Measurements from ENCODE around the gene PIGBOS1.

DNA sequence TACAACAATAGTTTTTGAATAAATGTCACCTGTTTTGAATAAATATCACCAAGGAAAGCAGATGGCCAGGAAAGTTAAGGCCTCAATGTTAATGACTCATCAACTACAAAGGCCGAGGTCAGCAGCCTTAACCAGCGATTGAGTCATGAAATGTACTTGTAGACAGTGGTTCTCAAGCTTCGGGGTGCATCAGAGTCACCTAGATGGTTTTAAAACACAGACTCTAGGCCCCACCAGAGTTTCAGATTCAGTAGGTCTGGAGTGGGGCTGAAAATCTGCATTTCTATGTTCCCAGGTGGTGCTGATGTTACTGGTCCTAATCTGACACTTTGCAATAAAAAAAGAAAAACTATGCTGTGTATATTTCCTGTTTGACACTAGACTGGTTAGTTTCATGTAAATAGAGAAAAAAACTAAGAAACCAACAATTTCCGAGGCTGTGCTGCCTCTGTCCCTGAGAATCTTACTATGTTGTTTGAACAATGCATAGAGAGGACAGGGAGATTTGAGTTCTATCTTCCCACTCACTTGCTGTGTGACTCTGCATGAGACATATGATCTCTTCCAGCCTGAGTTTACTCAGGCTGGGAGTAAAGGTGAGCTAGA is 39.1 kb downstream of the PIGBOS1 start:
- no peak for TF ChIP-seq EZH2 (IDR thresholded peaks at IDR 0.05; ENCODE audit: borderline replicate concordance, low read length)
- TF ChIP-seq, protein P1, sequence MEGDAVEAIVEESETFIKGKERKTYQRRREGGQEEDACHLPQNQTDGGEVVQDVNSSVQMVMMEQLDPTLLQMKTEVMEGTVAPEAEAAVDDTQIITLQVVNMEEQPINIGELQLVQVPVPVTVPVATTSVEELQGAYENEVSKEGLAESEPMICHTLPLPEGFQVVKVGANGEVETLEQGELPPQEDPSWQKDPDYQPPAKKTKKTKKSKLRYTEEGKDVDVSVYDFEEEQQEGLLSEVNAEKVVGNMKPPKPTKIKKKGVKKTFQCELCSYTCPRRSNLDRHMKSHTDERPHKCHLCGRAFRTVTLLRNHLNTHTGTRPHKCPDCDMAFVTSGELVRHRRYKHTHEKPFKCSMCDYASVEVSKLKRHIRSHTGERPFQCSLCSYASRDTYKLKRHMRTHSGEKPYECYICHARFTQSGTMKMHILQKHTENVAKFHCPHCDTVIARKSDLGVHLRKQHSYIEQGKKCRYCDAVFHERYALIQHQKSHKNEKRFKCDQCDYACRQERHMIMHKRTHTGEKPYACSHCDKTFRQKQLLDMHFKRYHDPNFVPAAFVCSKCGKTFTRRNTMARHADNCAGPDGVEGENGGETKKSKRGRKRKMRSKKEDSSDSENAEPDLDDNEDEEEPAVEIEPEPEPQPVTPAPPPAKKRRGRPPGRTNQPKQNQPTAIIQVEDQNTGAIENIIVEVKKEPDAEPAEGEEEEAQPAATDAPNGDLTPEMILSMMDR (IDR thresholded peaks at IDR 0.05; ENCODE audit: low read length) = no peak
